Osteocyte (in vitro differentiated cells): ENCODE results near the gene HDAC9. TPM values are rescaled to one million over a fixed set of nuclear protein-coding genes. Genes with fewer than 3 reads are reported as not detected.

Source experiments
- DNase-seq: peaks from one replicate; pipeline ENCODE4 v3.0.0; 2021; ENCODE audit warnings: mixed read lengths; ENCODE audit not compliant: unreplicated experiment; ENCODE audit errors: extremely low spot score
- H3K27ac Mint-ChIP-seq: one replicate; pipeline ENCODE4 v1.8.0; 2021; ENCODE audit warnings: mild to moderate bottlenecking, mixed read lengths; ENCODE audit not compliant: unreplicated experiment
- H3K27me3 Mint-ChIP-seq: one replicate; pipeline ENCODE4 v1.8.0; 2021; ENCODE audit warnings: mixed read lengths; ENCODE audit not compliant: unreplicated experiment
- H3K36me3 Mint-ChIP-seq: one replicate; pipeline ENCODE4 v1.8.0; 2021; ENCODE audit warnings: mixed read lengths; ENCODE audit not compliant: unreplicated experiment
- H3K4me1 Mint-ChIP-seq: one replicate; pipeline ENCODE4 v1.8.0; 2021; ENCODE audit warnings: mixed read lengths; ENCODE audit not compliant: unreplicated experiment
- H3K4me3 Mint-ChIP-seq: one replicate; pipeline ENCODE4 v1.8.0; 2021; ENCODE audit warnings: mild to moderate bottlenecking, moderate library complexity, mixed read lengths; ENCODE audit not compliant: unreplicated experiment
- H3K9me3 Mint-ChIP-seq: one replicate; pipeline ENCODE4 v1.8.0; 2021; ENCODE audit warnings: mixed read lengths; ENCODE audit not compliant: unreplicated experiment
- CTCF ChIP-seq: fragments of 200-600 bp; sonication (generic); IDR thresholded peaks from 2 replicates; pipeline ENCODE4 v1.5.0; 2021; ENCODE audit warnings: antibody characterized with exemption, mild to moderate bottlenecking, moderate library complexity
- total RNA-seq: library from RNA; stranded (reverse); gene quantifications from 2 replicates; pipeline ENCODE4 v1.2.1, GENCODE V29; 2021

HDAC9 gene
- total RNA-seq, 1 donor from 2014 or later, result 0.81 TPM

DNA sequence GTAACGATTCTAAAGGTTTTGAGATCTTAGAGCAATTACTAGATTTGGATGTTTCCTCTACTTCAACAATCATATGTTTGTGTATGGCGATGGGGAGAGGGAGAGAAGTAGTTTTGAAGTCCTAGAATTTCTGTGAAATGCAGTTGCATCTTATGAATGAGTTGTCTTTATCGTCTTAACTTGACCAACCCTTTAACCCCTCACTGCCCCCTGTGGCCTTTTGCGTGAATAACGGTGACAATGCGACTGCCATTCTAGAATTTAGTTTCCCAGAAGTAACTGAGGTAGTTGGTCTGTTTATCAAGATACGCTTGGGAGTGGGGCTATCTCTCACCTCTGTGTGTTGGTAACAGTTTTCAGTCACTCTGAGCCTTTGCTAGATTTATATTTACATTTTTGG, 204.6 kb downstream of the HDAC9 start:
- no peak overlapping the region for H3K27ac Mint-ChIP-seq
- TF ChIP-seq CTCF, result no peak
- H3K4me1 Mint-ChIP-seq, result peaks cover 3% of the 10 kb centered on the region
- peaks cover 5% of the 10 kb centered on the region for H3K9me3 Mint-ChIP-seq
- DNase-seq, result no peak
- H3K27me3 Mint-ChIP-seq, result no peaks in the 10 kb centered on the region
- no peak overlapping the region for H3K4me3 Mint-ChIP-seq
- no peaks in the 10 kb centered on the region for H3K36me3 Mint-ChIP-seq

- Mint-ChIP-seq H3K4me1 (peaks cover 3% of the 10 kb centered on the region), H3K27me3 (no peaks in the 10 kb centered on the region), H3K4me3 (no peak overlapping the region), H3K9me3 (peaks cover 5% of the 10 kb centered on the region), H3K27ac (no peak overlapping the region), H3K36me3 (no peaks in the 10 kb centered on the region)
- DNase-seq, result no peak
- no peak for TF ChIP-seq CTCF
Observed at GRCh38 chr7:18702071-18702829, 206.7 kb downstream of the HDAC9 start.

DNA sequence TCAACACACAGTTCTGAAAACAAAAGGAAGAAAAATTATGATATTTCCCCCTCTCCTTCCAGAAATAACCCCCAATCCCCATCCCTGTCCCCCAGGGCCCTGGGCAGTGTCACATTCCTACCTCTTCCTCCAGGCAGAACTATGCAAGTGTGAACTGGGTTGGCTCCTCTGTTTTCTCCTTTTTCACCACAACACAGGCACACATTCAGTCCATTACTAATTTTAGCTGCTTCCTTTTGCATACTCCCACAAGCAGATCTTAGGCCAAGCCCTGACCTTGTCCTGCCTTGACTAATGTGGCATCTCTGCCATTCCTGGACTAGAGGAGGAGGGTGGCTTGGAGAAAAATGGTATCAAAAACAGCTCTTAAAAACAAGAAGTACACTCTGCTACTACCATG, 208.1 kb downstream of the HDAC9 start:
- no peak for TF ChIP-seq CTCF
- H3K27me3 Mint-ChIP-seq, result no peaks in the 10 kb centered on the region
- no peak for DNase-seq
- H3K4me1 Mint-ChIP-seq, result no peaks in the 10 kb centered on the region
- no peak overlapping the region for H3K4me3 Mint-ChIP-seq
- H3K36me3 Mint-ChIP-seq, result no peaks in the 10 kb centered on the region
- no peak overlapping the region for H3K27ac Mint-ChIP-seq
- H3K9me3 Mint-ChIP-seq, result no peaks in the 10 kb centered on the region

DNA sequence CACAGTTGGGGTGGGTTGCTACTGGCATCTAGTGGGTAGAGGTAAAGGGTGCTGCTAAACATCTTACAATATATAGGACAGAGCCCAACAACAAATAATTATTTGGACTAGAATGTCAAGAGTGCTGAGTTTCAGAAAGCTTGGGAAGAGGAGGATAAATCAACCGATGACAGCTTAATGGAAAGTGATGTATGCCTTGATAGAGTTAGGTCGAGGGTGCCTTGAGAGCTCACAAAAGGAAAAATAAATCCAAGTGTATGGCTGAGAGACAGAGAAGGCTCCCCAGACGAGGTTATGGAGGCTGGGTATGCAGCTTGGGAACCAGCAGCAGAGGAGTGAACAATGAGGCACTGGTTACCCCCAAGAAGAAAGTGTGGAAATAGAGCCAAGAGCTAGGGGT, 211.1 kb downstream of the HDAC9 start:
- no peak overlapping the region for H3K27ac Mint-ChIP-seq
- DNase-seq, result no peak
- no peaks in the 10 kb centered on the region for H3K4me1 Mint-ChIP-seq
- no peak for TF ChIP-seq CTCF
- H3K9me3 Mint-ChIP-seq, result no peaks in the 10 kb centered on the region
- no peak overlapping the region for H3K4me3 Mint-ChIP-seq
- no peaks in the 10 kb centered on the region for H3K36me3 Mint-ChIP-seq
- H3K27me3 Mint-ChIP-seq, result no peaks in the 10 kb centered on the region

DNA sequence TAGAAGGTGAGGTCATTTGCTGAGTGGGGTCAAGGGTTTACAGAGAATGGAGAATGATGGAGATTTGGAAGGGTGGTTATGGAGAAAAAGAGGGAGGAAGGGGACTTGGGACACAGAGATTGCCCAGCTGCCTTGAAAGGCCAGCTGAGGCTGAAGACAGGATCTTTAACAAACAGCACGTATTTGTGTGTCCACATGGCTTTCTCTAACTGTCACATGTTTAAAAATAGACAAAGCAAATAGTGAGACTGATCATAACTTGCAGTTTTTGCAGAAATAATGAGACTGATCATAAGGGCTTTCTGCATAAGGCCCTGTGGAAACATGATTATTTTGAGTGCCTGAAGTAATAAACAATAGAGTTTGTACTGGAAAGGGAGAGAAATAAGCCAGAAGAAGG, 212.7 kb downstream of the HDAC9 start:
- no peaks in the 10 kb centered on the region for H3K27me3 Mint-ChIP-seq
- H3K36me3 Mint-ChIP-seq, result no peaks in the 10 kb centered on the region
- H3K4me3 Mint-ChIP-seq, result no peak overlapping the region
- no peak for DNase-seq
- no peak for TF ChIP-seq CTCF
- no peak overlapping the region for H3K27ac Mint-ChIP-seq
- H3K4me1 Mint-ChIP-seq, result no peaks in the 10 kb centered on the region
- H3K9me3 Mint-ChIP-seq, result no peaks in the 10 kb centered on the region
